ENCODE data around the gene MSI2.

- no peak for TF ChIP-seq CTCF (IDR thresholded peaks at IDR 0.05)
- TF ChIP-seq POLR2A (IDR thresholded peaks at IDR 0.05): no peak
- no peak for TF ChIP-seq POLR2AphosphoS5 (IDR thresholded peaks at IDR 0.05)
Measured at GRCh38 chr17:57557416-57557815, 301.1 kb downstream of the MSI2 start.
